Endometrium (tissue), 2 donors: ENCODE results near the gene WIZ.
"Not testable (repeated sequence)": the region's sequence is repeated elsewhere in the genome, so short reads cannot be mapped to it uniquely, and the experiment has no call there.

ENCODE experiments used
- FAIRE-seq: peaks from 2 replicates; lab custom pipeline; 2012; peaks lifted over from hg19 to GRCh38; lab: Jason Lieb, UNC
- donor health status: control.
- donor health status: control.

WIZ gene

GRCh38 chr19:15402411-15403150, 47.2 kb downstream of the WIZ start:
- no peak for FAIRE-seq

- FAIRE-seq = no peak
These were observed 48.4 kb downstream of the WIZ start for GRCh38 chr19:15401397-15401710.

- no peak for FAIRE-seq
These were observed 49.0 kb downstream of the WIZ start for GRCh38 chr19:15400521-15401396.

GRCh38 chr19:15399635-15400034, 50.1 kb downstream of the WIZ start:
- FAIRE-seq = no peak

GRCh38 chr19:15399234-15399515, 50.6 kb downstream of the WIZ start:
- no peak for FAIRE-seq

- no peak for FAIRE-seq
These were observed 51.1 kb downstream of the WIZ start for GRCh38 chr19:15398501-15399233.

- no peak for FAIRE-seq
These were observed 52.0 kb downstream of the WIZ start for GRCh38 chr19:15397782-15398181.

GRCh38 chr19:15397236-15397635, 52.5 kb downstream of the WIZ start:
- FAIRE-seq = no peak

GRCh38 chr19:15396436-15396835, 53.3 kb downstream of the WIZ start:
- no peak for FAIRE-seq

GRCh38 chr19:15395251-15395650, 54.5 kb downstream of the WIZ start:
- not testable (repeated sequence) for FAIRE-seq

- no peak for FAIRE-seq
These were observed 55.3 kb downstream of the WIZ start for GRCh38 chr19:15394426-15394825.

GRCh38 chr19:15393963-15394362, 55.8 kb downstream of the WIZ start:
- no peak for FAIRE-seq

GRCh38 chr19:15390814-15391213, 58.9 kb downstream of the WIZ start:
- FAIRE-seq = no peak

GRCh38 chr19:15381864-15382263, 67.9 kb downstream of the WIZ start:
- FAIRE-seq = no peak

GRCh38 chr19:15381429-15381828, 68.3 kb downstream of the WIZ start:
- FAIRE-seq = no peak

- no peak for FAIRE-seq
These were observed 69.6 kb downstream of the WIZ start for GRCh38 chr19:15379999-15380647.

GRCh38 chr19:15379083-15379998, 70.4 kb downstream of the WIZ start, which contains the start of gene AKAP8:
Gene AKAP8, minus strand, starts transcription at chr19:15379787. Its CDS starts 56 bp downstream, at chr19:15379731.
- FAIRE-seq = no peak

GRCh38 chr19:15378534-15379082, 71.1 kb downstream of the WIZ start:
- no peak for FAIRE-seq

GRCh38 chr19:15374796-15375440, 74.8 kb downstream of the WIZ start:
- FAIRE-seq = no peak

- FAIRE-seq = no peak
These were observed 75.6 kb downstream of the WIZ start for GRCh38 chr19:15374105-15374651.
